Omental fat pad (tissue), 4 donors: ENCODE measurements around the gene CD84. TPM values are rescaled to one million over a fixed set of nuclear protein-coding genes. Genes with fewer than 3 reads are reported as not detected.
"Not testable (repeated sequence)": the region's sequence is repeated elsewhere in the genome, so short reads cannot be mapped to it uniquely, and the experiment has no call there.

Experiments
- ATAC-seq: fragments of 150-250 bp; one replicate; pipeline ENCODE4 v1.9.1; 2016; ENCODE audit warnings: mild to moderate bottlenecking, moderate library complexity; ENCODE audit not compliant: low FRiP score
- DNase-seq: peaks from one replicate; pipeline ENCODE4 v3.0.0-alpha.2; 2019; ENCODE audit warnings: low spot score
- CTCF ChIP-seq, 3 donors: fragments of 450-650 bp; IDR thresholded peaks; one replicate each; pipeline ENCODE4 v1.5.1; 2016 to 2017; ENCODE audit warnings: antibody characterized with exemption in 3 of 3, mild to moderate bottlenecking in 3 of 3, moderate library complexity in 2 of 3
- total RNA-seq, 4 donors: library from RNA; depleted of rRNA; stranded (reverse); fragments of >200 nt; gene quantifications; one replicate each; pipeline ENCODE4 v1.1.0, GENCODE V29; 2016

The CD84 gene
- total RNA-seq, 4 donors from 2014 or later = 10.6 to 33.4 (median 13.8) TPM

DNA sequence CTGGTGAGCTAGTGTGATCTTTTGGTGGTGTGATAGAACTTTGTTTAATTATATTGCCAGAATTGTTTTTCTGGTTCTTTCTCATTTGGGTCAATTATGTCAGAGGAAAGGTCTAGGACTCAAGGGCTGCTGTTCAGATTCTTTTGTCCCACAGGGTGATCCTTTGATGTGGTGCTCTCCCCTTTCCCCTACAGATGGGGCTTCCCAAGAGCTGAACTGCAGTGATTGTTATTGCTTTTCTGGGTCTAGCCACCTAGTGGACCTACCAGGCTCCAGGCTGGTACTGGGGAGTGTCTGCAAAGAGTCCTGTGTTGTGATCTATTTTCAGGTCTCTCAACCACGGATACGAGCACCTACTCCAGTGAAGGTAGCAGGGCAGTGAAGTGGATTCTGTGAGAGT, 25.9 kb upstream of the CD84 start:
- no peak for TF ChIP-seq CTCF (IDR thresholded peaks at IDR 0.05)
- no peak for DNase-seq
- no peak for ATAC-seq

- no peak for ATAC-seq
- DNase-seq = no peak
- no peak for TF ChIP-seq CTCF (IDR thresholded peaks at IDR 0.05)
Measured at GRCh38 chr1:160597705-160598104, 18.4 kb upstream of the CD84 start.

GRCh38 chr1:160597051-160597450, 17.8 kb upstream of the CD84 start:
- ATAC-seq = no peak
- DNase-seq = no peak
- no peak for TF ChIP-seq CTCF (IDR thresholded peaks at IDR 0.05)

- TF ChIP-seq CTCF (IDR thresholded peaks at IDR 0.05) = no peak
- DNase-seq = no peak
- ATAC-seq = no peak
Measured at GRCh38 chr1:160590488-160590887, 11.2 kb upstream of the CD84 start.

DNA sequence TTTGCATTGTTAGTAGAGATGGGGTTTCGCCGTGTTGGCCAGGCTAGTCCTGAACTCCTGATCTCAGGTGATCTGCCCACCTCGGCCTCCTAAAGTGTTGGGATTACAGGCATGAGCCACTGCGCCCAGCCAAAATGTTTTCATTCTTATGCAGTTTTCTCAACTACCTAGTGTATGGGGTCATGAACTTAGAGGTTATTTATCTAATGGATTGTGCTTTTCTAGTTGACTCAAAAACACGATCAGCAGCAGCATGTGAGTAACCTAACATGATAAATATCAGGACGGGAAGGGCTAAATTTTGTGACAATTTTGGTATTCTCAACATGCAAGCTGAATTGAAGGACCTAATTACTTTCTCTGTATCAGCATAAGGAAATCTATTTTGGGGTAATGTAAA, 9.2 kb upstream of the CD84 start:
- ATAC-seq (no peak), DNase-seq (no peak)
- TF ChIP-seq CTCF (IDR thresholded peaks at IDR 0.05) = no peak

DNA sequence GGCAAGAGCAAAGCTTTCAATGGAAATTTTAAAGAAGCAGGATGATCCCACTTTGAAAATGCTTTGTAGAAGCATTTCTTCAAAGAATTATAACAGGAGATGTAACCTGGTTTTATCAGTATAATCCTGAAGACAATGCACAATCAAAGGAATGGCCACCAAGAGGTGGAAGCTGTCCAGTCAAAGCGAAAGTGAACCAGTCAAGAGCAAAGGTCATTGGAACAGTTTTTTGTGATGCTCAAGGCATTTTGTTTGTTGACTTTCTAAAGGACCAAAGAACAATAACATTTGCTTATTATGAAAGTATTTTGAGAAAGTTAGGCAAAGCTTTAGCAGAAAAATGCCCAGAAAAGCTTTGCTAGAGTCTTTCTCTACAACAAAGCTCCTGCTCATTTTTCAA, 5.5 kb upstream of the CD84 start:
- DNase-seq (no peak), ATAC-seq (no peak)
- no peak for TF ChIP-seq CTCF (IDR thresholded peaks at IDR 0.05)

DNA sequence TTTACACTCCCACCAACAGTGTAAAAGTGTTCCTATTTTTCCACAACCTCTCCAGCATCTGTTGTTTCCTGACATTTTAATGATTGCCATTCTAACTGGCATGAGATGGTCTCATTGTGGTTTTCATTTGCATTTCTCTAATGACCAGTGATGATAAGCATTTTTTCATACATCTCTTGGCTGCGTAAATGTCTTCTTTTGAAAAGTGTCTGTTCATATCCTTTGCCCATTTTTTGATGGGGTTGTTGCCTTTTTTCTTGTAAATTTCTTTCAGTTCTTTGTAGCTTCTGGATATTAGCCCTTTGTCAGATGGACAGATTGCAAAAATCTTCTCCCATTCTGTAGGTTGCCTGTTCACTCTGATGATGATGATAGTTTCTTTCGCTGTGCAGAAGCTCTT, 3.7 kb upstream of the CD84 start:
- not testable (repeated sequence) for ATAC-seq

GRCh38 chr1:160581961-160582360, 2.7 kb upstream of the CD84 start:
- no peak for DNase-seq
- TF ChIP-seq CTCF (IDR thresholded peaks at IDR 0.05) = no peak
- no peak for ATAC-seq

More for the DNA sequence above, 3.7 kb upstream of the CD84 start:
- not testable (repeated sequence) for DNase-seq
